ACHN (cell line): ENCODE measurements around the gene KIF22.
"Not testable (repeated sequence)": the region's sequence is repeated elsewhere in the genome, so short reads cannot be mapped to it uniquely, and the experiment has no call there.

ENCODE experiments used
- DNase-seq: peaks from one replicate; pipeline ENCODE4 v3.0.0-alpha.2; 2015
- in situ Hi-C: cut with HindIII; loops from 2 replicates; pipeline ENCODE4 v1.10.0; 2017; ENCODE audit warnings: low sequenced_read_pairs, low pct_ligation_motif_present, low pct_unique_long_range_greater_than_20kb

Gene KIF22

DNA sequence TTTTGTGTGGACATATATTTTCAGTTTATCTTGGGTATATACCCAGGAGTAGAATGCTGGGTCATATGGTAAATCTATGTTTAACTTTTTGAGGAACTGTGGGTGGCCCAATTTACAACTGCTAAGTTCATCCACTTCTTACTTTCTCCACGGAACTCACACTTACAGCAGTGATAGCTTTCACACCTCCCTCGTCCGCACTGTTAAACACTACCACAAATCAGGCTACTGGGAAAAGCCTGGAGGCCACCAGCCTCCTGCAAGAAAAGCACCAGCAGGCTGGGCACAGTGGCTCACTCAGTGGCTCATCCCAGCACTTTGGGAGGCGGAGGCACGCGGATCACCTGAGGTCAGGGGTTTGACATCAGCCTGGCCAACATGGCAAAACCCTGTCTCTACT is 27.2 kb upstream of the KIF22 start:
- DNase-seq = no peak
- in situ Hi-C loops = no loop called here

GRCh38 chr16:29765167-29766032 is 25.2 kb upstream of the KIF22 start:
- DNase-seq = no peak
- in situ Hi-C loops = no loop called here

DNA sequence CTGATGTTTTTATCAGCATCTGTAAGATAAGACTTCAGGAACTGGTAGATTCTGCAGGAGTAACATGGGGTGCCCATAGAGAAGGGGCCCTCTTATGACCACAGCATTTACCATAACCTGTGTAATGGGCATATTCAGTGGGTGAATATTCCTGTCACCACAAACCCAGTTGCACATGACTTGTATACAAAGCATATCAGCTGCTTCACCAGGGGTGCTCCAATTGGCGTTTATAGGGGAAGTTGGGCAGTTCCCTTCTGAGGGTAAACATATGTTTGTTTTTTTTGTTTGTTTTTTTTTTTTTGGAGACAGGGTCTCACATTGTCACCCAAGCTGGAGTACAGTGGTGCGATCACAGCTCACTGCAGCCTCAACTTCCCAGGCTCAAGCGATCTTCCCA is 24.0 kb upstream of the KIF22 start:
- no peak for DNase-seq
- in situ Hi-C loops = no loop called here

GRCh38 chr16:29767062-29767461 is 23.5 kb upstream of the KIF22 start:
- no peak for DNase-seq
- in situ Hi-C loops = no loop called here

- no peak for DNase-seq
- in situ Hi-C loops = no loop called here
These were observed 21.0 kb upstream of the KIF22 start for GRCh38 chr16:29769507-29769906.

- no peak for DNase-seq
- in situ Hi-C loops = no loop called here
These were observed 20.2 kb upstream of the KIF22 start for GRCh38 chr16:29770250-29770929.

DNA sequence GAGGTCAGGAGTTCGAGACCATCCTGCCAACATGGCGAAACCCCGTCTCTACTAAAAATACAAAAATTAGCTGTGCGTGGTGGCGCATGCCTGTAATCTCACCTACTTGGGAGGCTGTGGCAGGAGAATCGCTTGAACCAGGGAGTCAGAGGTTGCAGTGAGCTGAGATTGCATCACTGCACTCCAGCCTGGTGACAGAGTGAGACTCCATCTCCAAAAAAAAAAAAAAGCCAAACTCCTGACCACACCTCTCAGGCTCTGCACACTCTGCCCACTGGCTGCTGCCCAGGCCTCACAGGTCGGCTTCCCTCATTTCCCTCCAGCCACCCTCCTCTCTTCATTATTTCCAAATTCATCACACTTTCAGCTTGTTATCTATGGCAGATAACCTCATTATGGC is 18.2 kb upstream of the KIF22 start:
- DNase-seq, in situ Hi-C loops: not testable (repeated sequence)

DNA sequence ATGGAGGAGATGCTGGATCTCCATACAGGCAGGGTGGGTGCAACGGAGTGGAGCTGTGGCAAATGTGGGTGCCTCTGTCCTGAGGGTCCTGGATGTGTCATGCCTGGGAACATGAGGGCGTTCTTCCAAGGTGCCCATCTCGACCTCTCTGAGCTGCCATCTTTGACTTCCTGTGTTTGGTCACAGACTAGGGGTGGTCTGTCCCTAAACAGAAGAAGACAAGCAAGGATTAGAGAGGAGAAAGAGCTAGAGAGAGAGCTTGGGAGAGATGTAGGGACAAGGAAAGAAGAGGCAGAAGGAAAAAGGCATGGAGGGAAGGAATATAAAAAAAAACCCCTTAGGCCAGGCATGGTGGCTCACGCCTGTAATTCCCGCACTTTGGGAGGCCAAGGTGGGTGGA is 15.8 kb upstream of the KIF22 start:
- DNase-seq = no peak
- in situ Hi-C loops = no loop called here

DNA sequence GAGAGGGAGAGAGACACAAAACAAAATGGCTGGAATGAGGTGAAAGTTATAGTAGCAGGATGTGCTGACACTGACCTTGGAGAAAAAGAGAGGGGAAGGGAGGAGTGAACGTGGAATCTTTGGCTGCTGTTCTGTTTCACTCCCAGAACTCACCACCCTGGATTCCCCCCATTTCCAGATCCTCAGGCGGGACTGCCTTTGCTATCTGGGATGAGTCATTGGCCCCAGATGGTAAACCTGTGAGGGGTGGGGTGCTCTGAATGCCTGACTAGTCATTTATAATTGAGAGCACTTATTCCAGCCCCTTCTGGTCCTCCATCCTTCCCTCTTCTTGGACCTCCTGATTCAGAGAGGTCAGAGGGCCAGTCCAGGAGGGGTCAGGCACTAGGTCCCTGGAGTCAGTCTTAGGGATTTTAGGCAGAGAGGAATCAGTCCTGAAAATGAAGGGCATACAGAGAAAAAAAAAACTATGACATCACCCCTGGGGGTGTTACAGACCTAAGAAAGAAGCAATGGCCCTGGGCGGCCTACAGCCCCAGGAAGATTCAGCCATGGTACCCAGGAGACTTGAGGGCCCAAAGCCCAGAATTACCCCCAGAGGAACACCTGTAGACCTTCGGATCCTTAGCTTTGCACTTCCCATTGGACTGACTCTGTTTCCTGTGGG is 14.7 kb upstream of the KIF22 start:
- no peak for DNase-seq
- in situ Hi-C loops = no loop called here

DNA sequence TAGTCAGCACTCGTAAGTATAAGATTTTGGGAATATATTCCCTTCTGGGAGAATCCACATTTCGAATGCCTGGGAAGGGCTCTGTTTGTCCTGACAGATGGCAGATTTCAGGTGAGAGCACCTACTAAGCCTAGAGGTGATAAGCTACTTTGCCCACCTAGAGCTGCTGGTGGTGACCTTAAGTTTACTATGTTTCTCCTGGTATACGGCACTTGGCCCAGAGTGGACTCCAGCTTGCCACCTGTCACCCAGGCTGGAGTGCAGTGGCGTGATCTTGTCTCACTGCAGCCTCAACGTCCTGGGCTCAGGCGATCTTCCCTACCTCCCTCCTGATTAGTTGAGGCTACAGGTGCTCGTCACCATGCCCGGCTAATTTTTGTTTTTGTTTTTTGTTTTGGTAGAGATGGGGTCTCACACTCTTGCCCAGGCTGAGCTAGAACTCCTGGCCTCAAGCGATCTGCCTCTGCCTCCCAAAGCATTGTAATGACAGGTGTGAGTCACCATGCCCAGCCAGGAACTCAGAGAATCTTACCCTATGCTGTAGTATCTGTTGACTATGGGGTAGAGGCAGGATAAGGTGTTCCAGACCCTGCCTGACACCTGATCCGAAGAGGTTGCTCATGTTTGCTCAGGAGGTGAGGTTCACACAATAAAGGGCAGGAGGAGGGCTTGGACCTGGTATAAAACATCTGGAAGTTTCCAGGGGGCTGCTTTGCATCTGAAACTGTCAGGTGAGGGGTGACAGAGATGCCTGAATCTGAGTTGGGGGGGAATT is 12.8 kb upstream of the KIF22 start, which contains the start of gene ZG16:
ZG16 (plus strand) TSS at position 681 of the 775 bp plus-strand sequence. CDS start 1,011 bp downstream, outside the sequence.
- no peak for DNase-seq
- in situ Hi-C loops = no loop called here

DNA sequence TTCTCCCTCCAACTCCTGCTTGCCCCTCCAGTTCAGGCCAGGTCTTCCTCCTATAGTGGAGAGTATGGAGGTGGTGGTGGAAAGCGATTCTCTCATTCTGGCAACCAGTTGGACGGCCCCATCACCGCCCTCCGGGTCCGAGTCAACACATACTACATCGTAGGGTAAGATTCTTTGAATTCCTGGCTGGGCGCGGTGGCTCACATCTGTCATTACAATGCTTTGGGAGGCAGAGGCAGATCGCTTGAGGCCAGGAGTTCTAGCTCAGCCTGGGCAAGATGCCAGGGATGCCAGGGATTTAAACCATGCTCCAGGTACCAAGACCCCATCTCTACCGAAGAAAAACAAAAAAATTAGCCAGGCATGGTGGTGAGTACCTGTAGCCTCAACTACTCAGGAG is 11.1 kb upstream of the KIF22 start:
- in situ Hi-C loops = no loop called here
- no peak for DNase-seq

- in situ Hi-C loops = not testable (repeated sequence)
These were observed 7.2 kb upstream of the KIF22 start for GRCh38 chr16:29783094-29783953.

DNA sequence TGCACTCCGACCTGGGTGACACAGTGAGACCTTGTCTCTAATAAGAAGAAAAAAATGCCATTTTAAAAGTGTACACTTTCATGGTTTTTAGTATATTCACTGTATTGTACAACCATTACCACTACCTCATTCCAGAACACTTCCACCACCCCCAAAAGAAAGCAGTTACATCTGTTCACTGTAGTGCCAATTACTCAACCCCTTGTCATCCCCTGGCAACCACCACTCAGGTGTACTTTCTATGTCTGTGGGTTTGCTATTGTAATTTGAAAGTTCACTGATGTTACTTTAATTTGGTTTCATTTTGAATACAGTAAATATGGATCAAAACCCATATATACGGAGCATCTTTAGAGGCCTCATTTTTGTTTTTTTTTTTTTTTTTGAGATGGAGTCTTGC is 6.4 kb upstream of the KIF22 start:
- in situ Hi-C loops = no loop called here
- DNase-seq = no peak

More at GRCh38 chr16:29783094-29783953, 7.2 kb upstream of the KIF22 start:
- not testable (repeated sequence) for DNase-seq

DNA sequence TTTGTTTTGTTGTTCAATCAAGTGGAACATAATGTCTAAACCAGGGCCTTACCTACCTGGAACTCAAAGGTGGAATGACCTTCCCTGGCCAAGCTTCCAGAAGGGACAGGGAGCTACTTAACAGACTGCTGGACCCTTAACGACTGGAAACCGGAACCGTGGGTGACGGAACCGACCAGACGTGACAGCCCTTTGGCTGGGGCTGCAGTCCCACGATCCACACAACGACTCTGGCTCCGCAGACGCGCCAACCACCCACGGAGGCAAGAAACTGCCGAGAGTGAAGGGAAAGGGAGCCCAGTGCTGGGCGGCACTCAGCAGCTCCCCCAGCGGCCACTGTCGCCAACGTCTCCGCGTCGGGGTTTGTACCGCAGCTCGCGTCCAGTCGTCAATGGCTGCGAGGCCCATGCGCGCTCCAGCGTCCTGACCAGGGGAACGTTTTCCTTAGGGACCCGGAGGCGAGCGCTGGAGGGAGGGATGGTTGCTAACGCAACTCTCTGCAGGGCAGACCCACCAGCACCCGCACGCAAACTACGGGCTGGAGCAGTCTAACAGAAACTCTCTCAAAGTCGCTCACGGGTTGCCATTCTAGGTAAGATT is 5.5 kb upstream of the KIF22 start:
- in situ Hi-C loops = no loop called here
- DNase-seq = no peak

DNA sequence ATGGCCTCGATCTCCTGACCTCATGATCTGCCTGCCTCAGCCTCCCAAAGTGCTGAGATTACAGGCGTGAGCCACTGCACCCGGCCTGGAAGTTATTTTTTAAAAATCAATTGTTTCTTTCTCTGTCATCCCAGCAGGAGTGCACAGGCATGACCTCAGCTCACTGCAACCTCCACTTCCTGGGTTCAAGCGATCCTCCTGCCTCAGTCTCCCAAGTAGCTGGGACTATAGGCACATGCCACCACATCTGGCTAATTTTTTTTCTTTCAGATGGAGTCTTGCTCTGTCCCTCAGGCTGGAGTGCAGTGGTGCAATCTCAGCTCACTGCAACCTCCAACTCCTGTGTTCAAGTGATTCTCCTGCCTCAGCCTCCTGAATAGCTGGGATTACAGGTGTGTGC is 3.4 kb upstream of the KIF22 start:
- in situ Hi-C loops, DNase-seq: not testable (repeated sequence)

- DNase-seq = peak; percentile 35
These were observed 772 bp upstream of the KIF22 start for GRCh38 chr16:29789775-29790182.

More at GRCh38 chr16:29789775-29790182, 772 bp upstream of the KIF22 start:
- in situ Hi-C loops = no loop called here
